ENCODE results near the gene OCEL1.

OCEL1 gene, protein sequence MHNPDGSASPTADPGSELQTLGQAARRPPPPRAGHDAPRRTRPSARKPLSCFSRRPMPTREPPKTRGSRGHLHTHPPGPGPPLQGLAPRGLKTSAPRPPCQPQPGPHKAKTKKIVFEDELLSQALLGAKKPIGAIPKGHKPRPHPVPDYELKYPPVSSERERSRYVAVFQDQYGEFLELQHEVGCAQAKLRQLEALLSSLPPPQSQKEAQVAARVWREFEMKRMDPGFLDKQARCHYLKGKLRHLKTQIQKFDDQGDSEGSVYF

DNA sequence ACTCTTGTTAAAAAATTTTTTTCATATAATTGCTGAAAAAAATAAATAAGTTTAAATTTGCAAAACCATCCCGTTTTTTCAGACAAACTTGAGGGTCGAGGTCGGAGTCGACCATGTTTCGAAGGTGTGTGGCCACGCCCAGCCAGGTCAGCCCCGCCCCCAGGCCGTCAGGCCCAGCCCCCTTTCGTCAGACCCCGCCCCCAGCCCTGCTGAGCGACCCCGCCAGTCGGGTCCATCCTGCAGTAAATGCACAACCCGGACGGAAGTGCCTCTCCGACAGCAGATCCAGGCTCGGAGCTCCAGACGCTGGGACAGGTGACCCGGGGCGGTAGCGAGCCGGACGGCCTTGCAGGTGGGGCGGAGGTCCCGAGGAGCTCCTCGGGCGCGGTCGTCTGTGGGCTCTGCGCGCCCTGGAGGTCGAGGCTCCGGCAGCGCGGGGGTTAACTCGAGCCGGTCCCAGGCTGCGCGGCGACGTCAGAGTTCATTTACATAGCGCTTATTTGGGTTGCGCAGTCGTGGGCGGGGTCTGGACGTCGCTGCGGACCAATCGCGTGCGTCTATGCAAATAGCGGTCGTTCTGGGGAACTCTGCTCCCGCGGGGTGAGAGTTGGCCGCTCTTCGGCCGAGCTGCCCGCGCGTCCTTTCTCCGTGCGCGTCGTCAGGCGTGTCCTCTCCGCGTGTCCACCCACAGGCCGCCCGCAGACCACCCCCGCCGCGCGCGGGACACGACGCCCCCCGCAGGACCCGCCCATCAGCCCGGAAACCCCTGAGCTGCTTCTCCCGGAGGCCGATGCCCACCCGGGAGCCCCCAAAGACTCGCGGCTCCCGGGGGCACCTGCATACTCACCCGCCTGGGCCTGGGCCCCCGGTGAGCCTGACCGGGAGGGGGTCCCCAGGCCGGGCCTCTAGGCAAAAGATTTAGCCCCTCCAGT lies at the start of gene OCEL1:
TSS of gene OCEL1 (plus strand) at position 225 of the 932 bp plus-strand sequence. CDS start at position 247, 22 bp downstream.
- peak within 1 kb of the TSS; percentile 58 for H3K4me3 ChIP-seq (replicated peaks; ENCODE audit: low read depth, low read length)
- TF ChIP-seq, protein P1, sequence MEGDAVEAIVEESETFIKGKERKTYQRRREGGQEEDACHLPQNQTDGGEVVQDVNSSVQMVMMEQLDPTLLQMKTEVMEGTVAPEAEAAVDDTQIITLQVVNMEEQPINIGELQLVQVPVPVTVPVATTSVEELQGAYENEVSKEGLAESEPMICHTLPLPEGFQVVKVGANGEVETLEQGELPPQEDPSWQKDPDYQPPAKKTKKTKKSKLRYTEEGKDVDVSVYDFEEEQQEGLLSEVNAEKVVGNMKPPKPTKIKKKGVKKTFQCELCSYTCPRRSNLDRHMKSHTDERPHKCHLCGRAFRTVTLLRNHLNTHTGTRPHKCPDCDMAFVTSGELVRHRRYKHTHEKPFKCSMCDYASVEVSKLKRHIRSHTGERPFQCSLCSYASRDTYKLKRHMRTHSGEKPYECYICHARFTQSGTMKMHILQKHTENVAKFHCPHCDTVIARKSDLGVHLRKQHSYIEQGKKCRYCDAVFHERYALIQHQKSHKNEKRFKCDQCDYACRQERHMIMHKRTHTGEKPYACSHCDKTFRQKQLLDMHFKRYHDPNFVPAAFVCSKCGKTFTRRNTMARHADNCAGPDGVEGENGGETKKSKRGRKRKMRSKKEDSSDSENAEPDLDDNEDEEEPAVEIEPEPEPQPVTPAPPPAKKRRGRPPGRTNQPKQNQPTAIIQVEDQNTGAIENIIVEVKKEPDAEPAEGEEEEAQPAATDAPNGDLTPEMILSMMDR (IDR thresholded peaks at IDR 0.05; ENCODE audit: low read depth, low read length, missing control alignments): no peak
- peak; percentile 93 for DNase-seq (ENCODE audit: extremely low read depth, low read depth)

DNA sequence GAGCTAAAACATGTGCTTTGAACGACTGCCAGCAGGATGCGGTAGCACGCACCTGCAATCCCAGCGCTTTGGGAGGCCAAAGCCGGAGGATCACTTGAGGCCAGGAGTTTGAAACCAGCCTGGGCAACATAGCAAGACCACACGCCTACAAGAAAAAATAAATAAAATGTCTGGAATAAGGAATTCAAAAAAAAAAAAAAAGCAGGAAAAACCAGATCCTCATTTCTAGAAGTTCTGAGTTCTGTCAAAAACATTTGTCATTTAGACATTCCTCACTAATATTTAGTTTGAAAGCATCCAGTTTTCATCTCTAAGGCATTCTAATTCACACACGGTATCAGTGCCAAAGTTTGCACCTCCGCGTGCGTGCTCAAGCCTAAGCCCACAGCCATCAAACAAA lies 47.7 kb upstream of the OCEL1 start:
- TF ChIP-seq, protein P1 (IDR thresholded peaks at IDR 0.05; ENCODE audit: low read depth, low read length, missing control alignments): no peak
- no peak for DNase-seq (ENCODE audit: extremely low read depth, low read depth)
- no peak overlapping the region for H3K4me3 ChIP-seq (replicated peaks; ENCODE audit: low read depth, low read length)

DNA sequence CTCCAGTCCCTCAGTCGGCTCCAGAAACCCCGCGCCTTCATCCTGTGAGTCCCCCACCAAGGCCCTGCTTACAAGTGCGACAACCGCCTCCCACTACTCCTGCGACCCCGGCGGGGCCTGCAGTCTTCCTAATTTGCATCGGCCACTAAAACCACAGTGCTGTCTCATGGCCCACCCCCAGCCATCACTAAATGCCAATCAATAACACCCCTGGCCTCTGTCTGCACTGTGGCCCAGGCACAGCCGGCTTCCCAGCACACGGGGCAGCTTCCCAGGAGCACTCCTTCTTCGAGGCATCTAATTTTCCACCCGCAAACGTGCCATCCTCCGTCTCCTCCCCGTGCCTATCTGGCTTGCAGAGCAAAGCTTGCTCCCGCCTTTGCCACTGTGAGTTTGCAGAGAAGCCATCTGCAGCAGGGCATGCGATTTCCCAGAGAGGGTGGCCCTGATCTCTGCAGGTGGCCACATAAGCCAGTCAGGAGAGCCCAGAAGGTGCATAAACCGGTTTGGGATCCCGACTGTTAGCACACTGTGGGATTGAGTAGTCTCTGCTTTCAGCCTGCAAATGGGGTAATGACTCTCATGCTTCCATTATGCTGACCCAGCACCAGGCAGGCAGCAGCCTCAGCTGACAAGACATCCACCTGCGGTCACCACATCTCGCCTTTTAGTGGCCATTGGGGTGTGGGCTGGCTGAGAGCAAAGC lies 44.9 kb upstream of the OCEL1 start:
- no peak for DNase-seq (ENCODE audit: extremely low read depth, low read depth)
- H3K4me3 ChIP-seq (replicated peaks; ENCODE audit: low read depth, low read length): no peak overlapping the region
- TF ChIP-seq, protein P1 (IDR thresholded peaks at IDR 0.05; ENCODE audit: low read depth, low read length, missing control alignments): no peak

DNA sequence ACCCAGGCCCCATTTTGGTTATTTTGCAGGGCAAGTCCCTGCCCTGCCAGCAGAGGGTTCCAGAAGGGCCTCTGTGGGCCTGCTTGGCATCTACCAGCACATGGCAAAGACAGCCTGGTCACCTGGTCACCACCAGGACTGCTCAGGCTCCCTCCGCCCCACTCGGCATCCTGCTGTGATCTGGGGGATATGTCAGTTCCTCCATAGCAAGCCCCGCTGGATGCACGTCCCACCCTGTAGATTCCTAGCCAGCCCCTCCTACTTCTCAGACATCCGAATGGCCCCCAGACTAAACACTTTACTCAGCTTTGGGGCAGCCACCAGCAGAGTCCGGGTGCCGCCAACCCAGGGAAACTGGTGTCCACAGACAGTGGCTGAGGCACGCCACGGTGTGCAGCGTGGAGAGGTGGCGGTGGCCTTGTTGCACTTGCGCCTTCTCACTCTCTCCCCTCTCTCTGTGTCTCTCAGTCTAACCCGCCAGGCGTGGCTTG lies 42.7 kb upstream of the OCEL1 start:
- no peak for DNase-seq (ENCODE audit: extremely low read depth, low read depth)

DNA sequence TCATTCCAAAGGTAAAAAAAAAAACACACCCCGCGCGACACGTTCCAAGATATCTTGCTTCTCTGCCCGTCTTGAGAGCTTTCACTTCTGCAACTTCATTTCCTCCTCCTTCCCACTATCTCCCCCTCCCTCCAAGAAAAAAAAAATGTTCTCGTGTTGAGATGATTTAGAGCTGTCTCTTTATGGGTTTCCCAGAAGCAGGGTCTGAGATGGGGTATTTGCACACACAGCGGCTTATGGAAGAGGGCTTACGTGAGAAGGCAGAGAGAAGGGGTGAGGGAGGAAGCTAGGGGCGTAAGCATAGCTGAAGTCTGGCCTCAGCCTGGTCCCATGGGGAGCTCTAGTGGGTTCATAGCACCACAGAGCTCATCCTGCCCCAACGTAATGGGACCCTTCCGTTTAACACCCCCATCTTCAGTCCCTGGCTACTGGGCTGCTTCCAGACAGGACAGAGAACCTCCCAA lies 42.1 kb upstream of the OCEL1 start:
- TF ChIP-seq, protein P1 (IDR thresholded peaks at IDR 0.05; ENCODE audit: low read depth, low read length, missing control alignments): no peak
- H3K4me3 ChIP-seq (replicated peaks; ENCODE audit: low read depth, low read length): no peak overlapping the region
- no peak for DNase-seq (ENCODE audit: extremely low read depth, low read depth)

More for the DNA sequence above, 42.7 kb upstream of the OCEL1 start:
- TF ChIP-seq, protein P1 (IDR thresholded peaks at IDR 0.05; ENCODE audit: low read depth, low read length, missing control alignments): no peak
- no peak overlapping the region for H3K4me3 ChIP-seq (replicated peaks; ENCODE audit: low read depth, low read length)

DNA sequence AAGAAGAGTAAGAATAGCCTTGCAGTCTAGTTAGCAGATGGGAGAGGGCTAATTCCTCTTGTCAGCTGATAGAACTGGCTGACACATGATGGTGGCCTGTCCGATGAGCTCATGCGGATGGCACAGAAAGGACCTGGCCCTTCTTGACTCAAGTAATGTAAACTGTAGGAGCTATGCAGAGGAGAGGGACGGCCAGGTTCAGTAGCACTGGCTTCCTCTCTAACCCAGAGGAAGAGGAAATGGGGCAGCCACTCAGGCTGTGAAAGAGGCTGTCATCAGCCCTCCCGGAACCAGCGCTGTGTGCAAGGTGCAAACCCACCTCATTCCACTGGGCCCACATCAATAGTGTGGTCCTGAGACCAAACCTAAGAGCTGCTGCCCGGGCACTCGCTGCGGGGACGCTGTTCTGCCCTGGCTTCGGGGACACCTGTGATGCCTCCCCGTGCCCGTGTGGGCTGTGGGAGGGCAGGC lies 41.6 kb upstream of the OCEL1 start:
- no peak overlapping the region for H3K4me3 ChIP-seq (replicated peaks; ENCODE audit: low read depth, low read length)
- no peak for DNase-seq (ENCODE audit: extremely low read depth, low read depth)
- TF ChIP-seq, protein P1 (IDR thresholded peaks at IDR 0.05; ENCODE audit: low read depth, low read length, missing control alignments): no peak
